NCI-H1436 (cell line): ENCODE measurements around the gene TPSG1.
"Not testable (repeated sequence)": the region's sequence is repeated elsewhere in the genome, so short reads cannot be mapped to it uniquely, and the experiment has no call there.

Experiments
- DNase-seq: peaks from one replicate; lab custom pipeline; 2025; lab: John Stamatoyannopoulos, UW

The TPSG1 gene

GRCh38 chr16:1225051-1225451, at the start of gene TPSG1:
Gene TPSG1 (minus strand): TSS chr16:1225268. CDS start chr16:1225252, 16 bp downstream.
- DNase-seq = no peak

DNA sequence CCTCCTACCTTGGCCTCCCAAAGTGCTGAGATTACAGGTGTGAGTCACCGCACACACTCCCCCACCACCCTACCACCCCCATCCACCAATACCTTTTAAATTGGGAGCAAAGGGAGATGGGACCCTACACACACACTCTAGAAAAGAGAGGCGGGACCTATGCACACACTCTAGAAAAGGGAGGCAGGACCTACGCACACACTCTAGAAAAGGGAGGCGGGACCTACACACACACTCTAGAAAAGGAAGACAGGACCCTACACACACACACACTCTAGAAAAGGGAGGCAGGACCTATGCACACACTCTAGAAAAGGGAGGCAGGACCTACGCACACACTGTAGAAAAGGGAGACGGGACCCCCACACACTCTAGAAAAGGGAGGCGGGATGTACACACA, 49.7 kb upstream of the TPSG1 start:
- DNase-seq = no peak

- DNase-seq = no peak
Measured at GRCh38 chr16:1273816-1274215, 48.7 kb upstream of the TPSG1 start.

DNA sequence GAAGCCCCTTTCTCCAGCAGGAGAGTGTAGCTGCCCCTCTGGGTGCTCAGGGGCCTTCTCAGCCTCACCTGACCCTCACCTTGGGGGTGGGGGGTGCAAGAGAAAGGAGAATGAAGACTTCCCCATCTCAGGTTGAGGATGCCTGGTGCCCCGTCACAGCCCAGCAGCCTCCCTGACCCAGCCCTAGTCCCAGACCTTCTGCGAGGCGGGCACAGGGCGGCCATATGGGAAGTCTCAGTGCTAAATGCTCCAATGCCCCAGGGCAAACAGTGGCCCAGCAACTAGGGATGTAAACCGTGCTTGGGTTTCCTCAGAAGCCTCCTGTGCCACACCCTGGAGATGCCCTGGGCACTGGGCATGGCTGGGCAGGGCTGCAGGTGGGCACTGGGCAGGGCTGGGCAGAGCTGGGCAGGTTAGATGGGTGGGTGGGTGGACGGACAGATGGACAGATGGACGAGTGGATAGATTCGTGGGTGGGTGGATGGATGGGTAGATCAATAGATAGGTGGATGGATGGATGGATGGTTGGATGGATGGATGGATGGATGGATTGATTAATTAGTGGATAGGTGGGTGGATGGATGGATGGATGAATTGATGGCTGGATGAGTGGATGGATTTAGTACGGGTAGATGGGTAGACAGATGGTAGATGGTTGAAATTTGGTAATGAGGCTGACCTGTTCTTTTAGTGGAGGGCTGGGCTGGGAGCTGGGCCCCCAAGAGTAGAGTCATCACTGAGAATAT, 47.6 kb upstream of the TPSG1 start:
- no peak for DNase-seq

GRCh38 chr16:1271724-1272413, 46.8 kb upstream of the TPSG1 start:
- peak; percentile 91 for DNase-seq

DNA sequence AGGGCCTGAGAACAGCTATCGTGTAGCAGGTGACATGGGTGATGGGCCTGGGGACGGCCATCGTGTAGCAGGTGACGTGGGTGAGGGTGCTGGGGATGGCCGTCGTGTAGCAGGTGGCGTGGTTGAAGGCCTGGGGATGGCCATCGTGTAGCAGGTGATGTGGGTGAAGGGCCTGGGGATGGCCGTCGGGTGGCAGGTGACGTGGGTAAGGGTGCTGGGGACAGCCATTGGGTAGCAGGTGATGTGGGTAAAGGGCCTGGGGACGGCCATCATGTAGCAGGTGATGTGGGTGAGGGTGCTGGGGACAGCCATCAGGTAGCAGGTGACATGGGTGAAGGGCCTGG, 46.3 kb upstream of the TPSG1 start:
- DNase-seq = no peak

DNA sequence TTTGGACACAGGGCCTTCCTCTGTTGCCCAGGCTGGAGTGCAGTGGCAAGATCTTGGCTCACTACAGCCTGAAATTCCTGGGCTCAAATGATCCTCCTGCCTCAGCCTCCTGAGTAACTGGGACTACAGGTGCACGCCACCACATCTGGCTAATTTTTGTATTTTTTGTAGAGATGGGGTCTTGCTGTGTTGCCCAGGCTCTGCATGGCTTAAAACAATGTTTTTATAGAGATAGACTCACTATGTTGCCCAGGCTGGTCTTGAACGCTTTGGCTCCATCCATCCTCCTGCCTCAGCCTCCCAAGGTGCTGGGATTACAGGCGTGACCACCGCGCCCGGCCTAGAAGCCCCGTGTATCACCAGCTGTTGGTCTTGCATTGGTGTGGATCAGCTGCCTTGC, 44.4 kb upstream of the TPSG1 start:
- not testable (repeated sequence) for DNase-seq

- no peak for DNase-seq
Measured at GRCh38 chr16:1265826-1266225, 40.8 kb upstream of the TPSG1 start.

- no peak for DNase-seq
Measured at GRCh38 chr16:1265090-1265630, 40.1 kb upstream of the TPSG1 start.

GRCh38 chr16:1264345-1265089, 39.4 kb upstream of the TPSG1 start:
- DNase-seq = no peak

DNA sequence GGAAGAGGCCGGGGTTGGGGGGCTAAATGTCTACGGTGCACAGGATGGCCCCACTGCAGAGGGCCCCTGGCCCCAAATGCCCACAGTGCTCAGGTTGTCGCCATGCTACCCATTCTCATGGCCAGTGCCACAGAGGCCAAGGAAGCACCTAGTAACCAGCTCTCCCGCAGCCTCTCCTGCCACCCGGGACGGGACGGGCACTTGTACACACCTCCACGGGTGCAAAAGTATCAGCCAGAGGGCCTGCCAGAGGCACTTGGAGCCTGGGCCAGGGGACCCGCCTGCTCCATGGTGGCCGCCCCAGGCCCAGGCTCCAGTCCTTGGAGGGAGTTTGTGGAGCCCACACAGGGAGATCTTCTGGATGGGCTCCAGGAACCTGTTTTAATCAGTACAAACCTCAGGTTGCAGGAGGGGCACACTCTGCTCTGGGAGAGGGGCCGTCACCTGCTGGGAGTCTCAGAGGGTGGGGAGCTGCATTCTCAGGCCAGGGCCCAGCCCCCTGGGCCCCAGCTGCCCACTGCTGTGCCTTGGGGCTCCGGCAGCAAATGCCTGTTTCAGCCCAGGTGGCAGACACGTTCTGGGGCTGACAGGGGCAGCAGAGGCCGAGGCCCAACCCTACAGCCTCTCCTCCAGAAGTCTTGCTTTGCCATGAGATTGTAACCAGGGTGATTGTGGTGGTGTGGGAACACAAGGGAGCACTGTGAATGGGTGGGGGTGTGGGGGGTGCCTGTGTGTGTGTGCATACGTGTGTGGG, 38.7 kb upstream of the TPSG1 start:
- DNase-seq = no peak

- no peak for DNase-seq
Measured at GRCh38 chr16:1262846-1263221, 37.8 kb upstream of the TPSG1 start.

- no peak for DNase-seq
Measured at GRCh38 chr16:1262210-1262845, 37.3 kb upstream of the TPSG1 start.

- peak; percentile 51 for DNase-seq
Measured at GRCh38 chr16:1261131-1261892, 36.2 kb upstream of the TPSG1 start.

DNA sequence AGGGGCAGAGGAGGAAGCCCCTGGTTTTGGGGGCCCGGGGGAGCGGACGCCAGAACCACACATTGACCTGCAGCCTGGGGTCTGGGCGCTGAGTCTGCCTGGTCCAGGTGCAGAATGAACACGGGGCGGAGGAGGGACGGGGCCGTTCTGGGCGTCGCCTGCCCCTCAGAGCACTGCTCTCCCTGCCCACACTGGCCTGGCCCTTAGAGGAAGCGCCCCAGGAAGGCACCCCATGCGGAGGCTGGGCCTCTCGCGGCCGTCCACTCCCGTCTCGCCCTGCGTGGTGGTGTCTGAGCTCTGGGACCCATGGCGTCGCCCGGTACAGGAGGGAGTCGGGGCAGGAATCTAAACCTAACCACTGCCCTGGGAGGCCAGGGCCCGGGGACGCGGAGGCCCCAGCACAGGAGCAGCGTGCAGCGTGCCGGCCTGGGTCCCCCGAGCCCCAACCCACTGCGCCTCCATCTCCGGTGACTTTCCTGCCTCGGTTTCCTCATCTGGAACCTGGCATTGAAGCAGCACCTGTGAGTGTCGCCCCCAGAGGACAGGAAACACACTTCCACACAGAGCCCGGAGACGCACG, 35.1 kb upstream of the TPSG1 start:
- DNase-seq = no peak

DNA sequence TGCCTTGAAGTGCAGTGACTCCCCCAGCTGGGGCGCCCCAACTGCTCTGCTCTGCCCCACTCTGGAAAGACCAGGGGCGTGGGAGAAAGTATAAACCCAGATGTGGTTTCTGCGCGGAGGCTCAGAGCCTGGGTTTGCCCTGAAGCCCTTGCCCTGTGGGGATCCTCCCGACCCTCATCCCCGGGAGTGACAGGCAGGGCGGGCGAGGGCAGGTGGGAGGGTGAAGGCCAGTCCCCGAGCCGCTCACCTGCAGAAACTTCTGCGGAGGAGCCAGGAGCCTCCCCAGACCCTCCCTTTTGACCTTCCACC, 34.6 kb upstream of the TPSG1 start:
- no peak for DNase-seq

- no peak for DNase-seq
Measured at GRCh38 chr16:1258906-1259759, 34.1 kb upstream of the TPSG1 start.

- DNase-seq = no peak
Measured at GRCh38 chr16:1258225-1258600, 33.1 kb upstream of the TPSG1 start.

- no peak for DNase-seq
Measured at GRCh38 chr16:1257561-1258224, 32.6 kb upstream of the TPSG1 start.
